ENCODE results near the gene COPB2. TPM values are rescaled to one million over a fixed set of nuclear protein-coding genes. Genes with fewer than 3 reads are reported as not detected.

The COPB2 gene
- total RNA-seq, 1 donor from 2014 or later: 106 TPM

DNA sequence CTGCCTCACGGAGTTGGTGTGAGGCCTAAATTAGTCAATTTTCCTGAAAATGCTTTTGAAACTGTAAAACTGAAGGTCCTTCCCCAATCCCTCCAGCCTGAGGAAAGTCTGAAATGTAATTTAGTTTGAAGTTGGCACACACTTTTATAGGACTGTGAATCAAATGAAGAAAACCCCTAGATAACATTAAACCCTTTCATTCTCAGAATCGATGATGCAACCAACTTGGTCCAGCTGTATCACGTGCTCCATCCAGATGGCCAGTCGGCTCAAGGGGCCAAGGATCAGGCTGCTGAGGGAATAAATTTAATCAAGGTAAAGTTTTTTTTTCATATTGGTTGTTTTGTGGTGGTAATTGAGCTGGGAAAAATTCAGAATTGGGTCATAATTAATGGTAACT, 34.0 kb downstream of the COPB2 start:
- Histone ChIP-seq H3K9me3 (no peaks in the 10 kb centered on the region), H3K27ac (no peak overlapping the region), H3K4me1 (no peaks in the 10 kb centered on the region), H3K27me3 (no peaks in the 10 kb centered on the region), H3K36me3 (peaks cover 100% of the 10 kb centered on the region), H3K4me3 (no peak overlapping the region)
- DNase-seq: no peak
- intact Hi-C loops (cut with DNase I): no loop called here
- no peak for ATAC-seq
- TF ChIP-seq, protein P1, sequence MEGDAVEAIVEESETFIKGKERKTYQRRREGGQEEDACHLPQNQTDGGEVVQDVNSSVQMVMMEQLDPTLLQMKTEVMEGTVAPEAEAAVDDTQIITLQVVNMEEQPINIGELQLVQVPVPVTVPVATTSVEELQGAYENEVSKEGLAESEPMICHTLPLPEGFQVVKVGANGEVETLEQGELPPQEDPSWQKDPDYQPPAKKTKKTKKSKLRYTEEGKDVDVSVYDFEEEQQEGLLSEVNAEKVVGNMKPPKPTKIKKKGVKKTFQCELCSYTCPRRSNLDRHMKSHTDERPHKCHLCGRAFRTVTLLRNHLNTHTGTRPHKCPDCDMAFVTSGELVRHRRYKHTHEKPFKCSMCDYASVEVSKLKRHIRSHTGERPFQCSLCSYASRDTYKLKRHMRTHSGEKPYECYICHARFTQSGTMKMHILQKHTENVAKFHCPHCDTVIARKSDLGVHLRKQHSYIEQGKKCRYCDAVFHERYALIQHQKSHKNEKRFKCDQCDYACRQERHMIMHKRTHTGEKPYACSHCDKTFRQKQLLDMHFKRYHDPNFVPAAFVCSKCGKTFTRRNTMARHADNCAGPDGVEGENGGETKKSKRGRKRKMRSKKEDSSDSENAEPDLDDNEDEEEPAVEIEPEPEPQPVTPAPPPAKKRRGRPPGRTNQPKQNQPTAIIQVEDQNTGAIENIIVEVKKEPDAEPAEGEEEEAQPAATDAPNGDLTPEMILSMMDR (IDR thresholded peaks at IDR 0.05): no peak

DNA sequence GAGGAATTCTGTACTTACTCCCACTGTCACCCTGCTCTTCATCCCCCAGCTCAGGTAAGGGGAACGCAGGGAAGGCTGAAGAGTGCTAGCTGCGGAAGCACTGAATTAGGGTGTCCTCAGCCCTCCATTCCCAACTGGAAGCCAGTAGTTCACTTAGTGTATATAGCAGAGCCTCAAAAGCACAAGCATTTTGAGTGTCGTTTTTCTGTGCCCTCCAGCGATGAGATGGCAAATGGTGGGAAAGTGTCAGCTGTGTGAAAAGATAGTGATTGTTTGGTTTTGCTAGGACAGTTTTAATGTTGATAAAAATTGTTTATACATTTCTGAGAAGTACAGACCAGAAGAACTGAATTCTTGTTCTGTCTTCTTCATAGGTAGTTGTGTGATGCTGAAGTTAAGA, 34.8 kb downstream of the COPB2 start:
- intact Hi-C loops (cut with DNase I): no loop called here
- no peak overlapping the region for H3K4me3 ChIP-seq
- no peak for ATAC-seq
- TF ChIP-seq, protein P1 (IDR thresholded peaks at IDR 0.05): no peak
- DNase-seq: no peak
- H3K27ac ChIP-seq: no peak overlapping the region
- H3K36me3 ChIP-seq: peaks cover 100% of the 10 kb centered on the region
- no peaks in the 10 kb centered on the region for H3K27me3 ChIP-seq
- no peaks in the 10 kb centered on the region for H3K9me3 ChIP-seq
- no peaks in the 10 kb centered on the region for H3K4me1 ChIP-seq

DNA sequence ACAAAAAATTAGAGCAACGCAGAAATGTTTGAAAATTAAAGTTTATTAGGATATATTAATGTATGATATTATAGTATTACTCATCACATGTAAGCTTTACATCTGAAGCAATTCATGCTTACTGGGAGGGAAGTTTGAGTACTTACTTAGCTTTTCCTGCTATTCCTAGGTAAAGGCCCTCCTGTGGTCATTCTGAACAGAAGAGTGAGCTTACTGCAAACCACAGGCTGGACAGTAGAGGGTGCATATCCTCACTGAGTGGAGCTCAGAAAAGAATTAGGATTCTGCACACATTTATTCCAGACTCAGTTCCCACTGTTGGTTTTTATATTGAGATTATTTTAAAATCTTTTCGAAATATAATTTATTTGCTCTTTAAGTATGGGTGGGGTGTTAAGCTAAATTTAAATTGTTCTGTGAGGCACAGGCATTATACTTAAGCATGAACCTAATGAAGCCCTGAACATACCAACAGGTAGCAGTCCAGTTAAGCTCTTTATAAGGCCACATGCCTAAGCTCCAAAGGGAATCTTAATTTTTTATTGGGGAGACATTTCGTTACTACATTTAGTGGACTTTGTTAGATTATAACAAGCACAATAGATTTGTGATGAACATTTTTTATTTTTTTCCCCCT, 35.4 kb downstream of the COPB2 start:
- ATAC-seq: peak; percentile 78

DNA sequence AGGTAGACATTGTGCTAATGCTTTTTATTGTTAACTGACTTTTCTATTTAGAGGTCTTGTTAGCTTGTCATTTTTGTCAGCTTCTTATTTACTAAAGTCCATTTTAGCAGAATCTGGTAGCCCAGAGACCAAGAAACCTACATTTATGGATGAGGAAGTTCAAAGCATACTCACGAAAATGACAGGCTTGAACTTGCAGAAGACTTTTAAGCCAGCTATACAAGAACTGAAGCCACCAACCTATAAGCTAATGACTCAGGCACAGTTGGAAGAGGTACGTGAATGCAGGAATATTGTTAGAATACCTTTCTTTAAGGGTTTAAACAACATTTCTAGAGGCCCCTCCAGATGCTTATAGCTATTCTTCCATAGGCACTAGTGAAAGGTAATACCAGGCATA, 42.7 kb downstream of the COPB2 start:
- Histone ChIP-seq H3K36me3 (peaks cover 56% of the 10 kb centered on the region), H3K4me1 (peaks cover 19% of the 10 kb centered on the region), H3K27me3 (no peaks in the 10 kb centered on the region), H3K9me3 (no peaks in the 10 kb centered on the region), H3K4me3 (no peak overlapping the region), H3K27ac (no peak overlapping the region)
- intact Hi-C loops (cut with DNase I): no loop called here
- no peak for DNase-seq
- TF ChIP-seq, protein P1 (IDR thresholded peaks at IDR 0.05): no peak
- ATAC-seq: no peak

More for the DNA sequence above, 35.4 kb downstream of the COPB2 start:
- Histone ChIP-seq H3K4me3 (no peak overlapping the region), H3K9me3 (no peaks in the 10 kb centered on the region), H3K36me3 (peaks cover 100% of the 10 kb centered on the region), H3K4me1 (no peaks in the 10 kb centered on the region), H3K27me3 (no peaks in the 10 kb centered on the region), H3K27ac (no peak overlapping the region)
- TF ChIP-seq, protein P1 (IDR thresholded peaks at IDR 0.05): peak; percentile 41
- intact Hi-C loops (cut with DNase I): no loop called here
- no peak for DNase-seq

DNA sequence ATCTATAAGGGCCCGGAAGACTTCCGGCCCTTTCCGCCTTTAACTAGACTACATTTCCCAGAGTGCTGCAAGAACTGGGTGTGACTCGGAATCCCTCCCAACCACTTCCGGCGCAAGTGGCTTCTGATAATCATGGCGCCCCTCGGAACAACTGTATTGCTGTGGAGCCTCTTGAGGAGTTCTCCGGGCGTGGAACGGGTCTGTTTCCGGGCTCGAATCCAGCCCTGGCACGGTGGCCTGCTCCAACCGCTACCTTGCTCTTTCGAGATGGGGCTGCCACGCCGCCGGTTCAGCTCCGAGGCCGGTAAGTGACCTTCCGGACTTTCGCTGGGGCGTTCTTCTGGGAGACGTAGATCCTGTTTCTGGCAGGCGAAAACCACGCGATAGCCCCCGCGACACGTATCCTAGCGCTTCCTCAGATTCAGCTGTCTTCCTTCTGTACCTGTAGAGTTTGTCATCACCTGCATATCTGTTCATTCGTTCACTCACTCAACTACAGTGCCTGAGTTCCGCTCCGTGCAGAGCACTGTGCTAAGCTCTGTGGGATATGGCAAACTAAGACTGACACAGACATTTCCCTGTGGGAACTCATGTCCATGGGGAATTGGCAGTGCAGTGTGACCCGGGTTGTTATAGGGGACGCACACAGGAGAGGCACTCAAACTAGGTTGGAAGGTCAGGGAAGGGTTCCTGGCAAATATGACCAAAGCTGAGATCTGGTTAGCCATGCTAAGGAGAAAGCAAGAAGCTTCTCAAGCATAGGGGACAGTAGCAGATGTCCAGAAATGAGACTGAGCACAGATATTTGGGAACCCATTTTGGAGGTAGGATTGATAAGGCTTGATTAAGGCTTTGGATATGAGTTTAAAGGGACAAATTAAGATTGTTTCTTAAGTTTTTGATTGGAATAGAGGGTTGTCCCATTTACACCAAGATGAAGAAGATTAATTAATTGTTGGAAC, 45.3 kb downstream of the COPB2 start, which contains the start of gene MRPS22:
TSS of gene MRPS22 (plus strand) at position 126 of the 962 bp plus-strand sequence. CDS start at position 133, 7 bp downstream.
- H3K4me3 ChIP-seq: peak within 1 kb of the TSS; percentile 92
- intact Hi-C loops (cut with DNase I): no loop called here
- TF ChIP-seq, protein P1 (IDR thresholded peaks at IDR 0.05): no peak
- peaks cover 19% of the 10 kb centered on the region for H3K4me1 ChIP-seq
- no peaks in the 10 kb centered on the region for H3K9me3 ChIP-seq
- peak within 1 kb of the TSS; percentile 90 for H3K27ac ChIP-seq
- peak; percentile 88 for DNase-seq
- peak; percentile 97 for ATAC-seq
- H3K36me3 ChIP-seq: peaks cover 30% of the 10 kb centered on the region
- H3K27me3 ChIP-seq: no peaks in the 10 kb centered on the region

All from upper lobe of right lung (tissue), 1 donor.